ENCODE measurements around the gene AMACR.
"Not testable (repeated sequence)": the region's sequence is repeated elsewhere in the genome, so short reads cannot be mapped to it uniquely, and the experiment has no call there.

Gene AMACR

GRCh38 chr5:33969572-33970452 is 38.0 kb downstream of the AMACR start:
- peak in 3 of 56 donors; percentile 5 to 10 (median 9) for DNase-seq

GRCh38 chr5:33968211-33969005 is 39.4 kb downstream of the AMACR start:
- no peak for DNase-seq

GRCh38 chr5:33966805-33967204 is 41.0 kb downstream of the AMACR start:
- DNase-seq, result no peak

- no peak for DNase-seq
These were observed 43.6 kb downstream of the AMACR start for GRCh38 chr5:33964132-33964700.

GRCh38 chr5:33958176-33958575 is 49.7 kb downstream of the AMACR start:
- DNase-seq, result no peak

- DNase-seq, result no peak
These were observed 50.2 kb downstream of the AMACR start for GRCh38 chr5:33957577-33958150.

- not testable (repeated sequence) for DNase-seq
These were observed 55.7 kb downstream of the AMACR start for GRCh38 chr5:33952175-33952574.

- DNase-seq, result no peak
These were observed 63.2 kb downstream of the AMACR start for GRCh38 chr5:33944543-33945132.

- no peak for DNase-seq
These were observed 66.8 kb downstream of the AMACR start for GRCh38 chr5:33941090-33941489.

- DNase-seq, result peak in 4 of 56 donors; percentile 3 to 25 (median 18)
These were observed 68.1 kb downstream of the AMACR start for GRCh38 chr5:33939556-33940262.

GRCh38 chr5:33938881-33939280 is 69.0 kb downstream of the AMACR start:
- no peak for DNase-seq

GRCh38 chr5:33938507-33938796 is 69.4 kb downstream of the AMACR start:
- DNase-seq, result no peak

GRCh38 chr5:33937707-33938506 is 69.9 kb downstream of the AMACR start:
- peak in 3 of 56 donors; percentile 7 to 21 (median 8) for DNase-seq

GRCh38 chr5:33937017-33937706 is 70.7 kb downstream of the AMACR start:
- DNase-seq, result no peak

GRCh38 chr5:33936381-33937016 is 71.4 kb downstream of the AMACR start, which contains the start of gene RXFP3:
Gene RXFP3 (plus strand): TSS chr5:33936386. CDS start chr5:33936741, 355 bp downstream.
- DNase-seq, result no peak
